GM23248 (cell line): ENCODE measurements around the gene GDPD5. TPM values are rescaled to one million over a fixed set of nuclear protein-coding genes. Genes with fewer than 3 reads are reported as not detected.

Experiments used
- DNase-seq: peaks from one replicate; pipeline ENCODE4 v3.0.0-alpha.2; 2015
- H2AFZ ChIP-seq: fragments of 200-600 bp; sonication (generic); 2 replicates; pipeline ENCODE4 v1.6.1; 2016; ENCODE audit warnings: antibody characterized with exemption
- H3F3A ChIP-seq: fragments of 200-600 bp; sonication (generic); 2 replicates; pipeline ENCODE4 v1.6.1; 2016; ENCODE audit warnings: mild to moderate bottlenecking, antibody characterized with exemption, mixed run types; ENCODE audit not compliant: insufficient read depth
- H3K27ac ChIP-seq: fragments of 200-600 bp; sonication (generic); 2 replicates; pipeline ENCODE4 v1.5.1; 2016; ENCODE audit warnings: mild to moderate bottlenecking
- H3K27me3 ChIP-seq: fragments of 200-600 bp; sonication (generic); replicated peaks from 2 replicates; pipeline ENCODE4 v1.6.1; 2016; ENCODE audit warnings: mild to moderate bottlenecking; ENCODE audit not compliant: insufficient read depth
- H3K36me3 ChIP-seq: fragments of 200-600 bp; sonication (generic); 2 replicates; pipeline ENCODE4 v1.6.1; 2016; ENCODE audit warnings: low read depth, mild to moderate bottlenecking
- H3K4me1 ChIP-seq: fragments of 200-600 bp; sonication (generic); 2 replicates; pipeline ENCODE4 v1.6.1; 2016; ENCODE audit warnings: mild to moderate bottlenecking; ENCODE audit not compliant: insufficient read depth
- H3K4me2 ChIP-seq: fragments of 200-600 bp; sonication (generic); one replicate; pipeline ENCODE4 v1.6.1; 2016; ENCODE audit warnings: mild to moderate bottlenecking; ENCODE audit not compliant: unreplicated experiment
- H3K4me3 ChIP-seq: fragments of 200-600 bp; sonication (generic); 2 replicates; pipeline ENCODE4 v1.5.1; 2016; ENCODE audit warnings: mild to moderate bottlenecking
- H3K79me2 ChIP-seq: fragments of 200-600 bp; sonication (generic); 2 replicates; pipeline ENCODE4 v1.6.1; 2016; ENCODE audit warnings: mild to moderate bottlenecking; ENCODE audit not compliant: insufficient read depth
- H3K9ac ChIP-seq: fragments of 200-600 bp; sonication (generic); 2 replicates; pipeline ENCODE4 v1.6.1; 2016; ENCODE audit warnings: mild to moderate bottlenecking
- H3K9me2 ChIP-seq: fragments of 200-600 bp; sonication (generic); 2 replicates; pipeline ENCODE4 v1.6.1; 2016; ENCODE audit warnings: mixed run types, mild to moderate bottlenecking, moderate library complexity; ENCODE audit not compliant: insufficient read depth
- H3K9me3 ChIP-seq: fragments of 200-600 bp; sonication (generic); one replicate; pipeline ENCODE4 v1.6.1; 2017; ENCODE audit warnings: low read depth
- H4K20me1 ChIP-seq: fragments of 200-600 bp; sonication (generic); 2 replicates; pipeline ENCODE4 v1.6.0; 2016; ENCODE audit not compliant: insufficient read depth
- EZH2 ChIP-seq: fragments of 200-600 bp; sonication (generic); IDR thresholded peaks from 2 replicates; pipeline ENCODE4 v1.6.1; 2018; ENCODE audit warnings: antibody characterized with exemption, mild to moderate bottlenecking; ENCODE audit not compliant: insufficient read depth, poor library complexity, severe bottlenecking
- EZH2phosphoT487 ChIP-seq: fragments of 200-600 bp; sonication (generic); IDR thresholded peaks from 2 replicates; pipeline ENCODE4 v1.6.1; 2018; ENCODE audit warnings: antibody characterized with exemption, moderate library complexity, mild to moderate bottlenecking, low read depth; ENCODE audit not compliant: insufficient read depth
- WGBS, 2 experiments: methylation state at CpG; one replicate each; pipeline ENCODE4 v1.1.6; 2015 to 2017; ENCODE audit warnings: low lambda C conversion rate in 2 of 2, low coverage in 1 of 2; ENCODE audit errors: missing lambda C conversion rate in 2 of 2; 5-methylcytosine and 5-hydroxymethylcytosine counted together
- in situ Hi-C: fragments of 300-500 bp; cut with MboI; formaldehyde crosslinking; loops from 2 replicates; pipeline ENCODE4 v1.15.0; 2020
- polyA plus RNA-seq: library from polyadenylated mRNA; unstranded; fragments of >200 nt; fragmentation: Nextera tagmentation; extraction: Ambion mirVana; gene quantifications from 2 replicates; pipeline ENCODE4 v1.2.1, GENCODE V29; 2016
- total RNA-seq: library from RNA; depleted of rRNA; stranded (reverse); fragments of >200 nt; shearing (Covaris generic); gene quantifications from 2 replicates; pipeline ENCODE4 v1.2.3, GENCODE V29; 2014

Gene GDPD5
- total and polyA plus RNA-seq, 2 experiments from 2014 or later = 3.4 to 10.7 TPM

DNA sequence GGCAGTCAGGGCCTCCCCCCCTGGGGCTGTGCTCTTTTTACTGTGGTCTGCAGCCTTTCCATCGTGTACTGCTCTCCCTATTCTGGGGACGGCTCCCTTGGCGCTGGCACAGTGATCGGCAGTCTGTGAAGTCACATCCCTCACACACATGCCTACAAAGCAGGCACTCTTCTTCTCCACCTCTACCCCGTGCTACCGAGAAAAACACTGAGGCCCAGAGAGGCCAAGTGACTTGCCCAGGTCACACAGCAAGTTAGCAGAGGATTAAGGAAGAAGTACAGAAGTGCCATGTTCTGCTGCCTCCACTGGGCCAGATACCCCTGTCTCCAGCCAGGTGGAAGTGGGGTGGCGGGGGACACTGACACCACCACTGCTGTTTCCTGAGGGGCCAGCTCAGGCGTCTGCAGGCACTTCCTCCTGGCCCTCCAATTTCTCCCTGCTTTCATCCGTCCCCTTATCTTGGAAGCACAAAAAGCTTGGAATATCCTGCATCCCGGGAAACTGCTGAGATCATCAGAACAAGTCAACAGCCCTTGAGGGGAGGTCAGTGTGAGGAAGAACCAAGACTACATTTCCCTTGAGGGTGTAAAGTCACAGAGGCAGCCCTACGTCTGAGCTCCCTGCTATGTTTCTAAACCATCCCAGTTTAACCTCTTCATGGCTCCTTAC, 62.5 kb downstream of the GDPD5 start:
- Histone ChIP-seq H3K4me3 (no peak overlapping the region), H3K79me2 (no peaks in the 10 kb centered on the region), H3K9me2 (no peaks in the 10 kb centered on the region), H2AFZ (no peak overlapping the region), H3K9me3 (no peaks in the 10 kb centered on the region), H4K20me1 (no peaks in the 10 kb centered on the region), H3K4me1 (peaks cover 12% of the 10 kb centered on the region), H3F3A (no peaks in the 10 kb centered on the region), H3K4me2 (no peak overlapping the region), H3K36me3 (no peaks in the 10 kb centered on the region), H3K27me3 (no peaks in the 10 kb centered on the region), H3K27ac (no peak overlapping the region), H3K9ac (no peak overlapping the region)
- 68 to 71% methylated on average over 11 of the region's 11 CpGs for WGBS, 2 experiments
- DNase-seq = no peak
- TF ChIP-seq EZH2phosphoT487 (no peak), EZH2 (no peak)
- in situ Hi-C loops = no loop called here

- no peaks in the 10 kb centered on the region for H3K9me2 ChIP-seq
Measured at GRCh38 chr11:75462117-75462653, 63.6 kb downstream of the GDPD5 start.

GRCh38 chr11:75461151-75461550, 64.6 kb downstream of the GDPD5 start:
- no peak overlapping the region for H3K9ac ChIP-seq
- H3F3A ChIP-seq = no peaks in the 10 kb centered on the region
- no peaks in the 10 kb centered on the region for H4K20me1 ChIP-seq
- H3K79me2 ChIP-seq = no peaks in the 10 kb centered on the region
- H3K9me3 ChIP-seq = no peaks in the 10 kb centered on the region
- DNase-seq = peak; percentile 57
- peaks cover 12% of the 10 kb centered on the region for H3K4me1 ChIP-seq
- no peaks in the 10 kb centered on the region for H3K36me3 ChIP-seq
- TF ChIP-seq EZH2phosphoT487 (no peak), EZH2 (no peak)
- H3K27ac ChIP-seq = no peak overlapping the region
- no peak overlapping the region for H3K4me3 ChIP-seq
- no peaks in the 10 kb centered on the region for H3K9me2 ChIP-seq
- H3K27me3 ChIP-seq = no peaks in the 10 kb centered on the region
- no peak overlapping the region for H2AFZ ChIP-seq
- WGBS, 2 experiments = 32 to 33% methylated on average over 6 of the region's 6 CpGs
- no peak overlapping the region for H3K4me2 ChIP-seq
- in situ Hi-C loops = no loop called here

More at GRCh38 chr11:75462117-75462653, 63.6 kb downstream of the GDPD5 start:
- H3F3A ChIP-seq = no peaks in the 10 kb centered on the region
- H3K4me3 ChIP-seq = no peak overlapping the region
- TF ChIP-seq EZH2 = no peak
- TF ChIP-seq EZH2phosphoT487 = no peak
- in situ Hi-C loops = no loop called here
- H3K36me3 ChIP-seq = no peaks in the 10 kb centered on the region
- no peaks in the 10 kb centered on the region for H3K9me3 ChIP-seq
- WGBS, 2 experiments = 78 to 86% methylated on average over 5 of the region's 5 CpGs
- H3K9ac ChIP-seq = no peak overlapping the region
- H3K79me2 ChIP-seq = no peaks in the 10 kb centered on the region
- no peak overlapping the region for H3K4me2 ChIP-seq
- no peak overlapping the region for H2AFZ ChIP-seq
- H3K4me1 ChIP-seq = peaks cover 12% of the 10 kb centered on the region
- no peaks in the 10 kb centered on the region for H4K20me1 ChIP-seq
- DNase-seq = no peak
- H3K27me3 ChIP-seq = no peaks in the 10 kb centered on the region
- H3K27ac ChIP-seq = no peak overlapping the region

- Histone ChIP-seq H3K9me2 (no peaks in the 10 kb centered on the region), H3K4me3 (no peak overlapping the region), H3K4me2 (no peak overlapping the region), H3K9me3 (no peaks in the 10 kb centered on the region), H3K79me2 (no peaks in the 10 kb centered on the region), H3F3A (peaks cover 14% of the 10 kb centered on the region; the same call in 1 of the 2 replicates), H3K4me1 (peaks cover 27% of the 10 kb centered on the region), H3K9ac (no peak overlapping the region), H3K36me3 (no peaks in the 10 kb centered on the region), H2AFZ (no peak overlapping the region), H3K27me3 (no peaks in the 10 kb centered on the region), H3K27ac (no peak overlapping the region), H4K20me1 (no peaks in the 10 kb centered on the region)
- no peak for DNase-seq
- TF ChIP-seq EZH2phosphoT487 = no peak
- TF ChIP-seq EZH2 = no peak
- 81 to 86% methylated on average over 14 of the region's 14 CpGs for WGBS, 2 experiments
- in situ Hi-C loops = no loop called here
Measured at GRCh38 chr11:75456596-75457183, 69.1 kb downstream of the GDPD5 start.
